ENCODE results near the gene LSM8.
"Not testable (repeated sequence)": the region's sequence is repeated elsewhere in the genome, so short reads cannot be mapped to it uniquely, and the experiment has no call there.

Gene LSM8

DNA sequence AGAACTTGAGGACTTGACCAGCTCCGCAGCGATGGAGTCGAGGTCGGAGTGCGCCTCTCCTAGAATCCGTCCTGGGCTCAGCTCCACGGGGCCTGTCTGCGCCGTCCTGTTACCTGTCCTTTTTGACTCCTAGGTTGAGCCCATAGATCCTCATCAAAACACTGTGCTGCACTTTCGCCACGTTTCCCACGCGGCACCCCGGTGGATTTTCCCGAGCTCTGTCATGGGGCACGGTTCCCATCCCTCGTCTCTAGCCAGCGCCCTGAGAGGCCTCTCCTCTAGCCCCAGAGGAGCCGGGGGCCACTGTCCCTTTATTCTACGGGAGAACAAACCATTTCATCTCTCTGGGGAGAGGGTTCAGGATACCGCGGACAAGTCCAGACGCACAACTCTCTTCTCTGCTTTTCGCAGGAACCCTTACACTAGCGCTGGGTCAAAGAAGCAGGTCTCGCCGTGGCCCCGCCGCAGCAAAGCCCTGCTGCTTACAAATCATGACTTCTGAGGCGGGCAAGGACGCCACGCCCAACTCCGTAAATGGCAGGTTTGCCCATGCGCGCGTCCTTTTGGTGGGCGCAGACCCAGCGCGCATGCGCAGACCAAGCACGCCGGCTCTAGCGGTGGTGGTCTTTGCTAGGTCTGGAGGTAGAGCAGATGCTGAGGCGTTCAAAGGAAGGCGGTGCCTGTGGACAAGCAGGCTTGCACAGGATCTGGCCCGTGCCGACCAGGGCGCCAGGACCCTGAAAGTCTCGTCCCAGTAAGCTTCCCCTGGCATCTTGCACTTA lies 30.3 kb downstream of the LSM8 start:
- DNase-seq (ENCODE audit: low read depth) = peak; percentile 75

DNA sequence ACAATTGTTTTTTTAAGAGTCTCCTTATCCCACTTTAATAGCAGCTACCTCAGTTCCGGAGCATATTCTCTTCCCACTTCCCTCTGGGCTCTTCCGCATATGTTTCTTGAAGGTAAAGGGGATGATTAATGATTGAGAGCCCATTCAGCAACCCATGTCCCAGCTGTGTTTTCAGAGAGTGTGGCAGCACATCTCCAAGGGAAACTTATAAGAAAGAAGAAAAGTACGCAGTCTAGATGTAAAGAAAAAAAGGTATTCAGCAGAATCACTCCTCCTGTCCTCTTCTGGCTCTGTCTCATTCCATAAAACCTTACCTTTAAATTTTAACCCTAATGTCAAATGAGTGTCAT lies 30.8 kb downstream of the LSM8 start:
- no peak for DNase-seq (ENCODE audit: low read depth)

DNA sequence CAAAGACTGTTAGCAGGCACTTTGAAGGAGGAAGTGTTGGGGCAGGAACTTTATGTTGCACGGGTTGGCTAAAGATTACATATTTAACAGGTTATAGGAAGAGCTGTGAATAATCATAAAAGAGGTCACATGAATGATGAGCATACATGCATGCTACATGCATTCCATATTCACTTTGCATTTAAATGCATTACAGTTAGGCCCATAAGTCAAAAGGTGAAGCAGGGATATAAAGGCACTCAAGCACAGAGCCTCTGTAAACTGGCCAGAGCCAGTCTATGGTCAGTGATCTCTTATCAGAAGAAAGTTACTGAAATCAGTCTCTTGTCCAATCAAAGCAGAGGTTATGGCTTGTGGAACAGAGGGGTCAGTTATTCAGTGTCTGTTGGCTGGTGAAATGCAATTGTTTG lies 33.3 kb downstream of the LSM8 start:
- DNase-seq (ENCODE audit: low read depth) = no peak

DNA sequence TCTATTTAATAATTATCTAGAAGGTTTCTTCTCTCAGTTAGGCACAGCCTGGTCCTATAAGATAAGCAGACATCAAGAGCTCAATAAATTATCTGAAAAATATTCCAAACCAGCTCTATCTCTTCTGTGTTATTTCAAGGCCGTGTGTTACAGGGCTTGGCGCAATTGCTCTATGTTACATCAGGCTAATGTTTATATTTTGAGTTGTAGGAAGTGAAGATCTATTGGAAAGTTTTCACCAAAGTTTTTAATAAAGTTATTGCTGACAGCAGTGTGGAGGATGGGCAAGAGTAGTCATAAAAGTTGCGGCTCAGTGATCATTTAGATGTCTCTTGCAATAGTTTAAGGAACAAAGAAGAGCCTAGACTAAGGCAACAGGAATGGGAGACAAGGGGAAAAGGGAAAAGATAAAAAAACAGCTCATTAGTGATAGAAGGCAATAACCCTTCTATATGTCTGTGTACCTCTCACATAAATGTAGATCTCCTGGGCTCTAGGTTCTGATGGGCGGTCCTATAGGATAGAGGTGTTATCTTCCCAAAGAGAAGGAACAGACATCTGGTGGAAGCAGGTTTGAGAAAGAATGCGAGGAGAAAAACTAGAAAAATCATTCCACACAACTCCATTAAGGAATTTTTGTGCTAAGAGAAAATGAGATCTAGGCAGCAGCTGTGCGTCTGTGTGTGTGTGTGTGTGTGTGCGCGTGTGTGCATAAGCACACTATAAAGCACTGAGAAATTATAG lies 34.6 kb downstream of the LSM8 start:
- DNase-seq (ENCODE audit: low read depth) = no peak

DNA sequence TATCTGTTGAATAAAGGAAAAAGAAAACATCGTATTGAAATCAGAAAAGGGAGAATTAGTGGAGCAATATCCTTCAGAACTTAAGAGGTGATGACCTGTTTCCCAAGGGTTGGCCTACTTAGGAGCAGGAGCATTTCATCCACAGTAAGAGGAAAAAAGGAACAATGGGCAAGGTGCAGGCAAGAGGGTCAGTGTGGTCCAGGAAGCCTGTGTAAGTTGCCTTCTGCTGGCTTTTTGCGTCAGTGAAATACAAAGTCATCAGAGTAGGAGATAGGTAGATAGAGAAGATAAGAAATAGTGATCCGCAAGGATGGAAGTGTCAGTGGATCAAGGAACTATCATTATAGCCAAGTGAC lies 35.2 kb downstream of the LSM8 start:
- no peak for DNase-seq (ENCODE audit: low read depth)

DNA sequence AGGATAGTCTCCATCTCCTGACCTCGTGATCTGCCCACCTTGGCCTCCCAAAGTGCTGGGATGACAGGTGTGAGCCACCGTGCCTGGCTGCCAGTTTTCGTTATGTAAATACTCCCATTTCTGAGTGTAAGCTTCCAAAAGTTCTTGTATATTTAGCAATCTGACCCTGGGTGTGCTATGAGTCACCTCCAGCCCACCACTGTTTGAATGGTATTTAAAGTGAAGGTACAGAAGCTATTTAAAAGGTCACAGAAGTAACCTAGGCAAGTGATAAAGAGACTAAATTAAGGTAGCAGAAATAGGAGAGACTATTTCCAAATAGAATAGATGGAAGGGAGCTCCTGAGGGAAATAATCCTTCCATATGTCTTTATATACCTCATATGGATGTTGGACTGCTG lies 36.6 kb downstream of the LSM8 start:
- no peak for DNase-seq (ENCODE audit: low read depth)

DNA sequence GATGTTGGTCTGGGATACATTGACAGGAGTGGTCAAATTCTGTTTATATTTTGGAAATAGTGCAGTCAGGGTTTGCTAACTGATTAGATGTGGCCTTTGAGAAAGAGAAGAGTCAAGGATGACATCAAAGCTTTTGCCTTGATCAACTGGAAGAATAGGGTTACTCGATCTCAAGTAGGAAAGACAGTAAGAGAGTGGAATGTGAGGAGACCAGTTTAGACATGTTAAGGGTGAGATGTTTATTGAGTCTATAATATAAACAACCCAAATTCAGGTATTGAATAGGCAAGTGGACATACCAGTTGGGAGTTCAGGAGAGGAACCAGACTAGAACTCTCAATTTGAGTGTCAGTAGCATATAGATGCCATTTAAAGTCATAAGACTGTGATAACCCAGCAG lies 38.6 kb downstream of the LSM8 start:
- DNase-seq (ENCODE audit: low read depth) = no peak

DNA sequence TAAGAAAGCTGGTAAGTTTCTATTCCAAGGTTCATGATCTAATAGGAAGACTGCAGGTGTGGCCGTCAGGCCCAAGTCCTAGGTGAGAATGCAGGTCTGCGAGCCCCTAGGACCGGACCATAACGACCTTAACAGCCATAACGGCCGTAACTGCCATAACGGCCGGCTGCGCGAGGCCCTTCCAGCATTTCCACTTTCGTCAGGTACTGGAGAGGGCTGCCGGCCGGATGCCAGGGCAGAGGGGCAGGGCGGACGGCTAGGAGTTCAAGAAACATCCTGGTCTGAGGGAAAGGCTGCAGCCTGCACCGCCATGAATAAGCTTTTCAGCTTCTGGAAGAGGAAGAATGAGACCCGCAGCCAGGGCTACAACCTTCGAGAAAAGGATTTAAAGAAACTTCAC lies 40.6 kb downstream of the LSM8 start, which contains the start of gene ANKRD7:
ANKRD7 (plus strand) TSS at position 184 of the 400 bp plus-strand sequence; CDS start at position 311, 127 bp downstream.
- no peak for DNase-seq (ENCODE audit: low read depth)

DNA sequence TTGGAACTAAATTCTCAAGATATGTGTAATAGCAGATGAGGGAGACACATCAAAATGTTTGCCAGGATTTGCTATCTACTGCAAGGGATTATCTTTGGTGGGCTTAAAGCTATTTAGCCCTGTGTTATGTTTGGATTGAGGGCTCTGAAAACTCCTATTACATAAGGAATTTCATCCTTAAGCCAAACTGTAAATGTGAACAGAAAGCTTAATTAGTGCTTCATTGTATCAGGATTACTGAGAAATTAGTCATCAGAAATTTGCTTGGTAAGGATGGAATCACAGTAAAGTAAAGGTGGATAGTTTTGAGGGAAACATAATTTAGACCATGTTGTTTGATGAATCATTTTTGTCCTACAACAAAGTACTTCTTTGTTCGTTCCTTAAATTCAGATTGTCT lies 48.9 kb downstream of the LSM8 start:
- no peak for DNase-seq (ENCODE audit: low read depth)

DNA sequence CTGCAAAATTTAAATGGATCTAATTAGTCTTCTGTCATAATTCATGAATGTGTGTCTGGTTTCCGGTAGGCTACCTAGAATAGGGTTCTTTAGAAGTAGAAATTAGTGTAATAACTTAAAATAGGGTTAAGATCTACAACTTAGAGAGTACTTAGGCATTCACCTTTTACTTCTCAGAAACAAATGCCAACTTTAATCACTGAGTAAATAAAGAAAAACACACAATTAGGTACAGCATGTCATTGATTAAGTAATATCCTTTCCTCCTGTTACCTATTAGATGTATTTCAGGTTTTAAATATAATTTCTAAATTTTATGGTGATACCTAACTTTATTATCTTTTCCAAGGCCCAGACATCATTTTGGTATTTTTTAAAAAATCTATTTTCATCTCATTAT lies 49.8 kb downstream of the LSM8 start:
- no peak for DNase-seq (ENCODE audit: low read depth)

DNA sequence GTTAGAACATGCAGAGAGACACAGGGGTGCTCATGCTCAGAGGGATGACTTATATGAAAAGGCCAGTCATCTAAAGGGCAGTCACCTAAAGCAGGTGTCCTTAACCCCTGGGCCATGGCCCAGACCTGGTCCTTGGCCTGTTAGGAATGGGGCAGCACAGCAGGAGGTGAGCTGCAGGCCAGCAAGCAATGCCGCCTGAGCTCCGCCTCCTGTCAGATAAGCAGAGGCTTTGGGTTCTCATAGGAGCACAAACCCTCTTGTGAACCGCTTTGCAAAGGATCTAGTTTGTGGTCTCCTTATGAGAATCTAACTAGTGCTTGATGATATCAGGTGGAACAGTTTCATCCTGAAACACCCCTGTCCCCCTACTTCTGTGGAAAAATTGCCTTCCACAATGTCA lies 55.0 kb downstream of the LSM8 start:
- no peak for DNase-seq (ENCODE audit: low read depth)

DNA sequence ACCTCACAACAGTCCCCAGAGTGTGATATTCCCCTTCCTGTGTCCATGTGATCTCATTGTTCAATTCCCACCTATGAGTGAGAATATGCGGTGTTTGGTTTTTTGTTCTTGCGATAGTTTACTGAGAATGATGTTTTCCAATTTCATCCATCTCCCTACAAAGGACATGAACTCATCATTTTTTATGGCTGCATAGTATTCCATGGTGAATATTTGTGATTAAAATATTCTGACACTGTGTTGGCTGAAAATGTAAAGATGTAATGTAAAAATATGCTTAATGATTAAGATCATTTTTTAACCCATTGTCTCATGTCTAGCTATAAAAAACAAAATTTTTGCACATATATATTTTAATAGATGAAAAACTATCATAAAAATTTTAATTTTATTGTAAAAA lies 56.4 kb downstream of the LSM8 start:
- not testable (repeated sequence) for DNase-seq (ENCODE audit: low read depth)
